Measurements from ENCODE around the gene GPR61.

The GPR61 gene

DNA sequence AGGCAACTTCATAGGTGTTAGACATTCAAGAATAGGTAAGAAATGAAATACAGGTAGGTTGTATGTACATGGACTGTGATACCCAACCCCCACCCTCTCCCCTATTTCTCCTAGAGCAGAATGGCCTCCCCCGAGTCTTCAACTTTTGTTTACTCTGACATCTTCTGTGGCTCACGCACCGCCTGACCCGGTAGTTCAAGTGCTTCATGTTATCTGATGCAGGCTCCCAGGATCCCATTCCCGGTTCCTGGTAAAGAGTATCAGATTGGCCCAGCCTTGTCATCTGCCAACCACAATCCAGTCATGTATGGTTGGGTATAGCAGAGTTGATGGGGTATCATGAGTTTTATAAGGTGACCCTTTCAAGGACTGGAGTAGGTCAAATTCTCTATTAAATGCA is 17.8 kb downstream of the GPR61 start:
- no peak for DNase-seq (ENCODE audit: low read depth, low spot score)
- no peak overlapping the region for H3K4me3 ChIP-seq (ENCODE audit: low read length)

DNA sequence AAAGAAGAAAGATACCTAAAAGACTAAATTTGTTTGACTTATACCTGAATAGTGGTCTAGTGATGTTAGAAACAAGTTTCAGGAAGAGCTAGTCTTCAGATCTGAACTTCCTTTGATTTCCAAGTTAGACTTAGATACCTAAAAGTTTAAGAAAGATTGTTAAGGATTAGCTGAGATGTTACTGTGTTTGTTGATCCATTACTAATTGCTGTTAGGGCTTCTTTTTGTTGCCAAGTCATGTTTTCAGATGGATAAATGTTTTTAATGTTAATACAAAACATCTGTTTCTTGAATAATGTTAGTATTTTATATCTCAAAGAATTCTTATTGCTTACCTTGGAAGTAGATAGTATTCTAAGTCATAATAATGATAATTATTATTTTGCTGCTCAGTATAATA is 20.3 kb downstream of the GPR61 start:
- no peak overlapping the region for H3K4me3 ChIP-seq (ENCODE audit: low read length)
- no peak for DNase-seq (ENCODE audit: low read depth, low spot score)

- no peak for DNase-seq (ENCODE audit: low read depth, low spot score)
- no peak overlapping the region for H3K4me3 ChIP-seq (ENCODE audit: low read length)
Measured at GRCh38 chr1:109564194-109564878, 24.7 kb downstream of the GPR61 start.

GRCh38 chr1:109565241-109565640 is 25.6 kb downstream of the GPR61 start:
- no peak overlapping the region for H3K4me3 ChIP-seq (ENCODE audit: low read length)
- no peak for DNase-seq (ENCODE audit: low read depth, low spot score)

DNA sequence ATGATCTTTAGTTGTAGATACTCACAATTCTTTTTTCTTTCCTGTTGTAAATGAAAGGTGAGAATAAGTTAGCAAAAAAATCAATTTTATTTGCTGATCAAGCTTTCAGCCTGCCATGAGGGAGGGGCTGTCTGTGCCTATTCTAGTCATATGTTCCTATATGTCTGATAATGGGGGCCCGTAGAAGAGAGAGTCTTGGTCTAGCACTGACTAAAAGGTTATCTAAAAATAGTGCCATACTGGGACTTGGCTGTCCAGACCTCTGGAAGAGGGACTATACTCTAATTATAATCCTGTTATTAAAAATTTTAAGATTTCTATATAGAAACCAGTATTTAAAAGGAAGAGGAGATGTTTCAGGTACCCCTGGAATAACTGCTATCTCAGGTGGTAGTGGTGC is 27.3 kb downstream of the GPR61 start:
- DNase-seq (ENCODE audit: low read depth, low spot score): no peak
- no peak overlapping the region for H3K4me3 ChIP-seq (ENCODE audit: low read length)

- no peak for DNase-seq (ENCODE audit: low read depth, low spot score)
- no peak overlapping the region for H3K4me3 ChIP-seq (ENCODE audit: low read length)
Measured at GRCh38 chr1:109567877-109568672, 28.4 kb downstream of the GPR61 start.

GRCh38 chr1:109569323-109569722 is 29.7 kb downstream of the GPR61 start:
- no peak for DNase-seq (ENCODE audit: low read depth, low spot score)
- no peak overlapping the region for H3K4me3 ChIP-seq (ENCODE audit: low read length)

DNA sequence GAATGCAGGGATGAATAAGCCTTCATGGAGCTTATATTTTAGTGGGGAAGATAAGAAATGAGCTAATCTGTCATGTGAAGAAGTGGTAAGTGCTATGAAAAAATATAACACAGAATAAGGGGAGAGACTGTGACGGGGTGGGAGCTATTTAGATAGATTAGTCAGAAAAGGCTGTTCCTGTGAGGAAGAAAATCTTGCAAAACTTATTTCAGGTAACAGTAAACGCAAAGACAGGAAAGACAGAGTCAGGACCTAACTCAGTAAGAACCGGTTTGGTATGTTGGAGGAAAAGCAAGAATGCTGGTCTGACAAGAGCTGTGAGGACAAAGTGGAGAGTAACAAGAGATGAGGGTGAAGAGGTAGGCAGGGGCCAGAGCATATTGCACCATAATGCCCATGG is 30.7 kb downstream of the GPR61 start:
- DNase-seq (ENCODE audit: low read depth, low spot score): no peak
- no peak overlapping the region for H3K4me3 ChIP-seq (ENCODE audit: low read length)

- H3K4me3 ChIP-seq (ENCODE audit: low read length): no peak overlapping the region
- no peak for DNase-seq (ENCODE audit: low read depth, low spot score)
Measured at GRCh38 chr1:109573785-109574184, 34.1 kb downstream of the GPR61 start.

DNA sequence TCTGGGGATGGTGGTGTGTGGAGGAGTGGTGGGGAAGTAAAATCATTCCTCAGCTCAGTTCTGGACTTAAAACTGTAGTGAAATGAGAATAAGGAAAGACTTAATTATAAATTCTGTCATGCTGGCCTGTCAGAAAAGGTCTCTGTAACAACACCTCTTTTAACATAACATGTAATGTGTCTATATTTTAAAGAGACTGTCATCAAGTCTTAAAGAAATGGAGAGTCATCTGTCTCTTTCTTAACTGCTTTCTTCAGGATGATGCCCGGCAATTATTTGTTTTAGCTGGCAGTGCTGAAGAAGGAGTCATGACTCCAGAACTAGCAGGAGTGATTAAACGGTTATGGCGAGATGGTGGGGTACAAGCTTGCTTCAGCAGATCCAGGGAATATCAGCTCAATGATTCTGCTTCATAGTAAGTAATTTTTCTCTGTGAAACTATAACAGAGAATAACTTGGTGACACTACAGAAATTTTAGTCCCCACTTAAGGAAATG is 39.3 kb downstream of the GPR61 start:
- DNase-seq (ENCODE audit: low read depth, low spot score): no peak

GRCh38 chr1:109579491-109579890 is 39.8 kb downstream of the GPR61 start:
- DNase-seq (ENCODE audit: low read depth, low spot score): no peak
- H3K4me3 ChIP-seq (ENCODE audit: low read length): no peak overlapping the region

More for the DNA sequence above, 39.3 kb downstream of the GPR61 start:
- no peak overlapping the region for H3K4me3 ChIP-seq (ENCODE audit: low read length)

GRCh38 chr1:109582021-109582420 is 42.3 kb downstream of the GPR61 start:
- DNase-seq (ENCODE audit: low read depth, low spot score): no peak
- no peak overlapping the region for H3K4me3 ChIP-seq (ENCODE audit: low read length)

DNA sequence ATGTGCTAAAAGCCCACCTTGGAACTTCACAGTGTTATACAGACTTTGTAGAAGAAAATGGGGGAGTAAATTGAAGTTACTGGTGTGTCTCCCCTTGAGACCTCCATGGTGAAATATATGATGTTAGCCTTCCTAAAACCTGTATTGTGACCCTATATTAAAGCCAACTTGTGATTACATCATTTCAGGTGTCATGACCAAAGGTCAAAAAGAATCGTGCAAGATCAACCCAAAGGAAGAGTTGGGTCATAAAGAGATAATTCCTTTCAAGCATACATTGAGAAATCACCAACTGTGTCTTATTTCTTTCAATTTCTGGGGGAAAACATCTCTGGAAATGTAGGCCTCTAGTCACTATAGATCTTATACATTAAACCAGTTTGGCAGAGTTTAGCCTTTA is 45.1 kb downstream of the GPR61 start:
- no peak overlapping the region for H3K4me3 ChIP-seq (ENCODE audit: low read length)
- DNase-seq (ENCODE audit: low read depth, low spot score): no peak

DNA sequence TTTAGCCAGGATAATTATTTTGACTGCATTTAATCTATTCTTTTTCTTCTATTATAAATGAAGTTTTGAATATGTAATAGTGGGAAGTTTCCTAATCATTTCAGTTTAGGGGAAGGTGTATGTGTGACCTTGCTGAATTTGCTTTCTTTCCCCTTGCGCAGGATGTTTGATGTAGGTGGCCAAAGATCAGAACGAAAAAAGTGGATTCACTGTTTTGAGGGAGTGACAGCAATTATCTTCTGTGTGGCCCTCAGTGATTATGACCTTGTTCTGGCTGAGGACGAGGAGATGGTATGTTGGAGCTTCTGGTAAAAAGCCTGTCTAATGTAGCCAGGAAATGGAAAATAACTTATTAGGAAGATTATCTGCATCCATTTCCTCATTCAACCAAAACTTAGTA is 46.4 kb downstream of the GPR61 start:
- no peak for DNase-seq (ENCODE audit: low read depth, low spot score)
- no peak overlapping the region for H3K4me3 ChIP-seq (ENCODE audit: low read length)

DNA sequence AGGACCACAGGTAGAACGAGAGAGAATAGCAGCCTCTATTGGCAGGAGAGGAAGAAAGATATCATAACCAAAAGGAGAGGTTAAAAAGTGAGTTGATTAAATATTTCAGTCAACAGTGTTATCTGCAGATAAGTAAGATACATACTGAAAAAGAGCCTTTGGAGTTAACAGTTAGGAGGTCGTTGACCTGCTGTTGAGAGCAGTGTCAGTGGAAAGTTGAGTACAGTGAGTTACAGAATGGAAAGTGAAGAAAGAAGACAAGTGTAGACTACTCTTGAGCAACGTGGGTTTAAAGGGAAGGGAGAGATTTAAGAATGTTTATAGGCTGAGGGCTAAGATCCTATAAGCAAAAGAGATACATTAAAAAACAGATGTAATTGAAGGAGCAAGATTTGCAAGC is 49.5 kb downstream of the GPR61 start:
- H3K4me3 ChIP-seq (ENCODE audit: low read length): no peak overlapping the region
- DNase-seq (ENCODE audit: low read depth, low spot score): no peak

DNA sequence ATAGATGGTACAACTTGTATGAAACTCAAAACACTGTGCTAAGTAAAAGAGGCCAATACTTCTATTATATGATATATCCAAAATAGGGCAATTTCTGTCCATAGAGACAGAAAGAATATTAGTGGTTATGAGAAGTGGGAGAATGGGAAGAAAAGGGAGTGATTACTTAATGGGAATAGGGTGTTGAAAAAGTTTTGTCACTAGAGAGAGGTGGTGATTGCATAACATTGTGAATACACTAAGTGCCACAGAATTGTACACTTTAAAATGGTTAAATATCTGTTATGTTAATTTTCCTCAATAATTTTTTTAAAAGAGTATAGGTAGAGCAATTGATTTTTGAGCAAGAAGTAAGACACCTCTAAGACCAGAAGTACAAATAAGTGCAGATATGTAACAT is 50.0 kb downstream of the GPR61 start:
- no peak overlapping the region for H3K4me3 ChIP-seq (ENCODE audit: low read length)
- DNase-seq (ENCODE audit: low read depth, low spot score): no peak

DNA sequence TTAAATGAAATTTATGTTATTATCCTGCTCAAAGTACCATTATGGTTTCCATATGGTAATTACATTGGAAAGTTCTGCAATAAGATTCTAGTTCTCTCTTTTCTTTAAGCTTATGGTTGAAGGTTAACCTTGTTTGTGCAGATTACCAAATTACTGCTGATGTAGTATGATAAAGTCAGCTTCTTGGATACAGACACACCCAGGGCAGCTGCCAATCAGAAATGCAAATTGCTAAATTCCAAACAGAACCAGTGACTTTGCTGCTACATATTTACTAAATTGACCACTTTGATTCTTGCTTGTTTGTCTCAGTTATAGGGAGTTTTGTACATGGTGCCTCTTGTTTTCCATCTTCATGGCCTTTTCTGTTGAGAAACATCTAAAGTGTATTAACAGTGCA is 53.2 kb downstream of the GPR61 start:
- no peak overlapping the region for H3K4me3 ChIP-seq (ENCODE audit: low read length)
- no peak for DNase-seq (ENCODE audit: low read depth, low spot score)

- H3K4me3 ChIP-seq (ENCODE audit: low read length): no peak overlapping the region
- DNase-seq (ENCODE audit: low read depth, low spot score): no peak
Measured at GRCh38 chr1:109595531-109595930, 55.9 kb downstream of the GPR61 start.
